Erythroblast (primary cell): ENCODE data around the gene SCAP.

Source experiments
- GATA1 ChIP-seq: IDR thresholded peaks from 2 replicates; pipeline ENCODE4 v1.6.1; 2011; ENCODE audit warnings: low read depth, mild to moderate bottlenecking, control low read depth, low read length, moderate library complexity
- POLR2A ChIP-seq: IDR thresholded peaks from 2 replicates; pipeline ENCODE4 v1.6.1; 2011; ENCODE audit warnings: mild to moderate bottlenecking, low read length

DNA sequence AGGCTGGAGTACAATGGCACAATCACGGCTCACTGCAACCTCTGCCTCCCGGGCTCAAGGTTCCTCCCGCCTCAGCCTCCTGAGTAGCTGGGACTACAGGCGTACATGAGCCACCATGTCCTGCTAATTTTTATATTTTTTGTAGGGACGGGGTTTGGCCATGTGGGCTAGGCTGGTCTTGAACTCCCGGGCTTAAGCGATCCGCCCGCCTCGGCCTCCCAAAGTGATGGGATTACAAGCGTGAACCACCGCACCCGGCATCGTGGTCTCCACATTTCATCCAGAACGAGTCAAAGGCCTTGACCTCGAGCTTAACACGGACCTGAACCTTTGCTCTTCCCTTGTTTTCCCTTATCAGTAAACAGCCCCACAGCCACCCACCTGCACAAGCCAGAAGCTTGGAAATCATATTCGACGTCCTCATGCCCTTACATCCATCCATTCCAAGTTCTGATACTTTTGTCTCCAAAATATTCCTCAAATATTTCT, 96.3 kb downstream of the SCAP start:
- TF ChIP-seq POLR2A: no peak
- no peak for TF ChIP-seq GATA1
